ENCODE measurements around the gene IMMP2L. TPM values are rescaled to one million over a fixed set of nuclear protein-coding genes. Genes with fewer than 3 reads are reported as not detected.
"Not testable (repeated sequence)": the region's sequence is repeated elsewhere in the genome, so short reads cannot be mapped to it uniquely, and the experiment has no call there.

IMMP2L gene
- total RNA-seq, 3 donors from 2014 or later (not counting 1 experiment from before 2014, with no cell fraction given), result 6.9 to 9.2 (median 8.7) TPM

GRCh38 chr7:111282626-111283025 is 279.7 kb downstream of the IMMP2L start:
- Mint-ChIP-seq H3K4me1 (no peaks in the 10 kb centered on the region), H3K27ac (no peak overlapping the region), H3K4me3 (no peak overlapping the region), H3K27me3 (ENCODE audit: low read depth in 2 of 2) (no peaks in the 10 kb centered on the region), H3K36me3 (no peaks in the 10 kb centered on the region), H3K9me3 (peaks cover 11 to 19% of the 10 kb centered on the region in 2 donors)
- Histone ChIP-seq H3K9me3 (ENCODE audit: control insufficient read depth, insufficient read depth, low read length) (no peaks in the 10 kb centered on the region), H3K27me3 (ENCODE audit: control insufficient read depth, insufficient read depth, low read length) (no peaks in the 10 kb centered on the region), H3K4me3 (ENCODE audit: low read length) (no peak overlapping the region), H3K4me1 (ENCODE audit: control insufficient read depth, insufficient read depth, low read length) (no peaks in the 10 kb centered on the region), H3K27ac (ENCODE audit: low read length) (no peak overlapping the region), H3K36me3 (ENCODE audit: control insufficient read depth, insufficient read depth, low read length) (no peaks in the 10 kb centered on the region)
- TF ChIP-seq, protein P1, sequence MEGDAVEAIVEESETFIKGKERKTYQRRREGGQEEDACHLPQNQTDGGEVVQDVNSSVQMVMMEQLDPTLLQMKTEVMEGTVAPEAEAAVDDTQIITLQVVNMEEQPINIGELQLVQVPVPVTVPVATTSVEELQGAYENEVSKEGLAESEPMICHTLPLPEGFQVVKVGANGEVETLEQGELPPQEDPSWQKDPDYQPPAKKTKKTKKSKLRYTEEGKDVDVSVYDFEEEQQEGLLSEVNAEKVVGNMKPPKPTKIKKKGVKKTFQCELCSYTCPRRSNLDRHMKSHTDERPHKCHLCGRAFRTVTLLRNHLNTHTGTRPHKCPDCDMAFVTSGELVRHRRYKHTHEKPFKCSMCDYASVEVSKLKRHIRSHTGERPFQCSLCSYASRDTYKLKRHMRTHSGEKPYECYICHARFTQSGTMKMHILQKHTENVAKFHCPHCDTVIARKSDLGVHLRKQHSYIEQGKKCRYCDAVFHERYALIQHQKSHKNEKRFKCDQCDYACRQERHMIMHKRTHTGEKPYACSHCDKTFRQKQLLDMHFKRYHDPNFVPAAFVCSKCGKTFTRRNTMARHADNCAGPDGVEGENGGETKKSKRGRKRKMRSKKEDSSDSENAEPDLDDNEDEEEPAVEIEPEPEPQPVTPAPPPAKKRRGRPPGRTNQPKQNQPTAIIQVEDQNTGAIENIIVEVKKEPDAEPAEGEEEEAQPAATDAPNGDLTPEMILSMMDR (IDR thresholded peaks at IDR 0.05), result no peak
- 100% methylated on average over 1 of the region's 2 CpGs for WGBS (ENCODE audit: insufficient coverage)
- ATAC-seq (no peak), DNase-seq (no peak)
- intact Hi-C loops (cut with micrococcal nuclease), result no loop called here

- DNase-seq (no peak), ATAC-seq (no peak)
- TF ChIP-seq, protein P1 (IDR thresholded peaks at IDR 0.05), result no peak
- Histone ChIP-seq H3K4me1 (ENCODE audit: control insufficient read depth, insufficient read depth, low read length) (no peaks in the 10 kb centered on the region), H3K27me3 (ENCODE audit: control insufficient read depth, insufficient read depth, low read length) (no peaks in the 10 kb centered on the region), H3K4me3 (ENCODE audit: low read length) (no peak overlapping the region), H3K27ac (ENCODE audit: low read length) (no peak overlapping the region), H3K9me3 (ENCODE audit: control insufficient read depth, insufficient read depth, low read length) (peaks cover 4% of the 10 kb centered on the region), H3K36me3 (ENCODE audit: control insufficient read depth, insufficient read depth, low read length) (no peaks in the 10 kb centered on the region)
- no peaks in the 10 kb centered on the region for H3K4me1 Mint-ChIP-seq
- H3K27ac Mint-ChIP-seq, result no peak overlapping the region
- no peak overlapping the region for H3K4me3 Mint-ChIP-seq
- intact Hi-C loops (cut with micrococcal nuclease), result no loop called here
- WGBS (ENCODE audit: insufficient coverage), result 92% methylated on average over 5 of the region's 5 CpGs
- H3K9me3 Mint-ChIP-seq, result peaks cover 7 to 11% of the 10 kb centered on the region in 2 donors
- H3K36me3 Mint-ChIP-seq, result no peaks in the 10 kb centered on the region
- no peaks in the 10 kb centered on the region for H3K27me3 Mint-ChIP-seq (ENCODE audit: low read depth in 2 of 2)
Measured at GRCh38 chr7:111274857-111275256, 287.4 kb downstream of the IMMP2L start.

- H3K27ac Mint-ChIP-seq, result no peak overlapping the region
- ATAC-seq, result no peak
- no peaks in the 10 kb centered on the region for H3K4me1 Mint-ChIP-seq
- Histone ChIP-seq H3K27ac (ENCODE audit: low read length) (no peak overlapping the region), H3K36me3 (ENCODE audit: control insufficient read depth, insufficient read depth, low read length) (no peaks in the 10 kb centered on the region), H3K27me3 (ENCODE audit: control insufficient read depth, insufficient read depth, low read length) (no peaks in the 10 kb centered on the region), H3K4me3 (ENCODE audit: low read length) (no peak overlapping the region), H3K4me1 (ENCODE audit: control insufficient read depth, insufficient read depth, low read length) (no peaks in the 10 kb centered on the region), H3K9me3 (ENCODE audit: control insufficient read depth, insufficient read depth, low read length) (peaks cover 4% of the 10 kb centered on the region)
- H3K36me3 Mint-ChIP-seq, result no peaks in the 10 kb centered on the region
- H3K9me3 Mint-ChIP-seq, result peaks cover 5 to 8% of the 10 kb centered on the region in 2 donors
- intact Hi-C loops (cut with micrococcal nuclease), result no loop called here
- TF ChIP-seq, protein P1 (IDR thresholded peaks at IDR 0.05), result no peak
- no peaks in the 10 kb centered on the region for H3K27me3 Mint-ChIP-seq (ENCODE audit: low read depth in 2 of 2)
- no peak overlapping the region for H3K4me3 Mint-ChIP-seq
- DNase-seq, result no peak
Measured at GRCh38 chr7:111272092-111272491, 290.2 kb downstream of the IMMP2L start.

- H3K4me3 ChIP-seq (ENCODE audit: low read length); H3K36me3 ChIP-seq (ENCODE audit: control insufficient read depth, insufficient read depth, low read length); H3K27me3 ChIP-seq (ENCODE audit: control insufficient read depth, insufficient read depth, low read length); ATAC-seq; H3K9me3 Mint-ChIP-seq; intact Hi-C loops (cut with micrococcal nuclease); H3K36me3 Mint-ChIP-seq; H3K9me3 ChIP-seq (ENCODE audit: control insufficient read depth, insufficient read depth, low read length); DNase-seq; H3K4me1 ChIP-seq (ENCODE audit: control insufficient read depth, insufficient read depth, low read length); H3K4me1 Mint-ChIP-seq; H3K27me3 Mint-ChIP-seq (ENCODE audit: low read depth in 2 of 2); H3K27ac Mint-ChIP-seq; H3K27ac ChIP-seq (ENCODE audit: low read length); H3K4me3 Mint-ChIP-seq: not testable (repeated sequence)
- 100% methylated on average over 1 of the region's 2 CpGs for WGBS (ENCODE audit: insufficient coverage)
Measured at GRCh38 chr7:111270794-111271193, 291.5 kb downstream of the IMMP2L start.
